K562 (cell line): ENCODE results near the gene CCR7. TPM values are rescaled to one million over a fixed set of nuclear protein-coding genes. Genes with fewer than 3 reads are reported as not detected.
A peak's percentile ranks its signal among the peaks of the same experiment; 100 is the strongest.

Experiments used
- BMI1 ChIP-seq: fragments of 150-350 bp; IDR thresholded peaks from 2 replicates; pipeline ENCODE4 v1.6.1; 2014; ENCODE audit warnings: low read length
- EP300 ChIP-seq: IDR thresholded peaks from 2 replicates; pipeline ENCODE4 v1.6.1; 2012; ENCODE audit warnings: low read length, improper control_type of control experiment
- EP400 ChIP-seq: fragments of 450-650 bp; IDR thresholded peaks from 2 replicates; pipeline ENCODE4 v1.6.1; 2017; ENCODE audit warnings: antibody characterized with exemption, mild to moderate bottlenecking, moderate library complexity
- GTF2A2 ChIP-seq: IDR thresholded peaks from 2 replicates; pipeline ENCODE4 v1.6.1; 2016; ENCODE audit warnings: mild to moderate bottlenecking, missing genetic modification characterization, missing compliant biosample characterization
- JUN ChIP-seq, 2 experiments: sonication (generic) in 1 of 2; formaldehyde crosslinking in 1 of 2; IDR thresholded peaks; 2 replicates each; pipeline versions ENCODE4 v1.6.1 to v1.8.0; 2012 to 2022; ENCODE audit warnings: borderline replicate concordance in 2 of 2, mild to moderate bottlenecking in 2 of 2, improper control_type of control experiment in 1 of 2, low read depth in 1 of 2, low read length in 1 of 2, missing genetic modification reagents in 1 of 2
- NBN ChIP-seq: fragments of 450-650 bp; IDR thresholded peaks from 2 replicates; pipeline ENCODE4 v1.6.1; 2016; ENCODE audit warnings: low read depth, mild to moderate bottlenecking
- NR2C2 ChIP-seq, 2 experiments: fragments of 200-800 bp in 1 of 2; sonication (Bioruptor generic) in 1 of 2; sonication (generic) in 1 of 2; formaldehyde crosslinking in 1 of 2; IDR thresholded peaks; 2 replicates each; pipeline versions ENCODE4 v1.6.1 to v1.8.0; 2016 to 2022; ENCODE audit warnings: mild to moderate bottlenecking in 1 of 2, missing compliant biosample characterization in 1 of 2, missing genetic modification characterization in 1 of 2, missing genetic modification reagents in 1 of 2
- TRIM28 ChIP-seq: fragments of 450-650 bp; IDR thresholded peaks from 2 replicates; pipeline ENCODE4 v1.6.1; 2017
- ZC3H4 ChIP-seq: sonication (generic); formaldehyde crosslinking; IDR thresholded peaks from 2 replicates; pipeline ENCODE4 v1.9.0; 2021; ENCODE audit warnings: missing genetic modification reagents, borderline replicate concordance
- ZEB2 ChIP-seq: fragments of 450-650 bp; IDR thresholded peaks from 2 replicates; pipeline ENCODE4 v1.6.1; 2016
- ZFP1 ChIP-seq: fragments of 450-650 bp; formaldehyde crosslinking; IDR thresholded peaks from 2 replicates; pipeline ENCODE4 v1.4.0; 2020; ENCODE audit warnings: mild to moderate bottlenecking, mixed read lengths
- ZFP36 ChIP-seq: fragments of 150-350 bp; IDR thresholded peaks from 2 replicates; pipeline ENCODE4 v1.6.1; 2018; ENCODE audit warnings: low read length, low read depth; ENCODE audit not compliant: partially characterized antibody
- ZNF174 ChIP-seq: fragments of 250-450 bp; sonication (Bioruptor Pico); IDR thresholded peaks from 2 replicates; pipeline ENCODE4 v1.4.0; 2020; ENCODE audit warnings: mild to moderate bottlenecking
- ZNF263 ChIP-seq: sonication (generic); formaldehyde crosslinking; IDR thresholded peaks from 2 replicates; pipeline ENCODE4 v1.8.0; 2022; ENCODE audit warnings: mild to moderate bottlenecking, missing genetic modification reagents, borderline replicate concordance
- ZNF384 ChIP-seq: IDR thresholded peaks from 2 replicates; pipeline ENCODE4 v1.6.1; 2012; ENCODE audit warnings: low read depth, low read length, improper control_type of control experiment
- ZNF75A ChIP-seq: fragments of 450-650 bp; formaldehyde crosslinking; IDR thresholded peaks from 2 replicates; pipeline ENCODE4 v1.4.0; 2020; ENCODE audit warnings: mild to moderate bottlenecking
- ZSCAN32 ChIP-seq: fragments of 450-650 bp; formaldehyde crosslinking; IDR thresholded peaks from 2 replicates; pipeline ENCODE4 v1.4.0; 2020; ENCODE audit warnings: mild to moderate bottlenecking, moderate library complexity
- polyA plus RNA-seq, 8 experiments: library from polyadenylated mRNA; depleted of rRNA in 4 of 8; stranded (reverse) in 5 of 8; unstranded in 3 of 8; fragments of >200 nt; fragmentation: Nextera tagmentation in 2 of 8; fragmentation: Illumina TruSeq in 1 of 8; extraction: Ambion mirVana in 2 of 8; extraction: Trizol in 1 of 8; gene quantifications; 2 replicates each; pipeline versions ENCODE4 v1.2.1 to v1.2.3, GENCODE V29; 2011 to 2014; ENCODE audit warnings: inconsistent platforms in 1 of 8, missing spikeins in 1 of 8
- total RNA-seq, 7 experiments: library from RNA; depleted of rRNA in 6 of 7; stranded (reverse); fragments of >200 nt in 6 of 7; fragmentation: Illumina TruSeq in 2 of 7; extraction: Trizol in 2 of 7; gene quantifications; 2 replicates each; pipeline versions ENCODE4 v1.2.1 to v1.2.3, GENCODE V29; 2011 to 2021; ENCODE audit warnings: low replicate concordance in 1 of 7
- TF ChIP-seq, protein P1 (sequence below): fragments of 450-650 bp; IDR thresholded peaks from 2 replicates; pipeline ENCODE4 v1.6.1; 2016; ENCODE audit warnings: missing biosample characterization, missing genetic modification characterization
- TF ChIP-seq, protein P2 (sequence below): fragments of 450-650 bp; IDR thresholded peaks from 2 replicates; pipeline ENCODE4 v1.6.1; 2018; ENCODE audit warnings: mild to moderate bottlenecking, low read depth; ENCODE audit not compliant: partially characterized antibody
- TF ChIP-seq, protein P3 (sequence below): fragments of 250-450 bp; sonication (Bioruptor Pico); IDR thresholded peaks from 2 replicates; pipeline ENCODE4 v1.8.0; 2021; ENCODE audit warnings: borderline replicate concordance, mild to moderate bottlenecking, moderate library complexity; ENCODE audit not compliant: poor library complexity, severe bottlenecking
- TF ChIP-seq, protein P4 (sequence below): fragments of 450-650 bp; formaldehyde crosslinking; IDR thresholded peaks from 2 replicates; pipeline ENCODE4 v1.4.0; 2022; ENCODE audit warnings: mild to moderate bottlenecking, moderate library complexity

CCR7 gene
- total and polyA plus RNA-seq, 9 of the 15 experiments (the other 6 are each of a cell fraction or from before 2014, with no cell fraction given) = 0.14 to 1.4 (median 0.56) TPM

DNA sequence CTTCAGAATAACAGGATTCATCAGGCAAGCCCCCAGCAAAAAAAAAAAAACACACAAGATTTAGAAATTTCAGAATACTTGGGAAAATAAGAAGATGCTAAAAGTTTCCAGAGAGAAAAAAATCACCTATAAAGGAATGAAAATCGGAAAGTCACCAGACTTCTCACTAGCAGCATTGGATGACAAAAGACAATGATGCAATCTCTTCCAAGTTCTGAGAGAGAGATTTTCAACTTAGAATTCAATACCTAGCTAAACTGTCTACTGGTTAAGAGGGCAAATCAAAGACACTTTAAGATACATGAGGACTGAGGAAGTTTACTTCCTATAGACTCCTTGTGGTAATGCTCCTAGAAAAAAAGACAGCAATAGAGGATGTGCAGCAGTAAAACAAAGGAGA lies 40.0 kb downstream of the CCR7 start (continued):
- TF ChIP-seq, protein P1, sequence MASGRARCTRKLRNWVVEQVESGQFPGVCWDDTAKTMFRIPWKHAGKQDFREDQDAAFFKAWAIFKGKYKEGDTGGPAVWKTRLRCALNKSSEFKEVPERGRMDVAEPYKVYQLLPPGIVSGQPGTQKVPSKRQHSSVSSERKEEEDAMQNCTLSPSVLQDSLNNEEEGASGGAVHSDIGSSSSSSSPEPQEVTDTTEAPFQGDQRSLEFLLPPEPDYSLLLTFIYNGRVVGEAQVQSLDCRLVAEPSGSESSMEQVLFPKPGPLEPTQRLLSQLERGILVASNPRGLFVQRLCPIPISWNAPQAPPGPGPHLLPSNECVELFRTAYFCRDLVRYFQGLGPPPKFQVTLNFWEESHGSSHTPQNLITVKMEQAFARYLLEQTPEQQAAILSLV = peak; percentile 50; the same call in 1 of the 2 replicates
- TF ChIP-seq ZNF75A (CRISPR knock-in tag) = no peak
- peak; percentile 42; the same call in 1 of the 2 replicates for TF ChIP-seq NBN
- TF ChIP-seq EP400 = 0 out of 2 replicates have a peak, but pooled peaks have one; percentile 11
- 0 out of 2 replicates have a peak, but pooled peaks have one; percentile 43 for TF ChIP-seq ZSCAN32 (CRISPR knock-in tag)
- TF ChIP-seq, protein P2, sequence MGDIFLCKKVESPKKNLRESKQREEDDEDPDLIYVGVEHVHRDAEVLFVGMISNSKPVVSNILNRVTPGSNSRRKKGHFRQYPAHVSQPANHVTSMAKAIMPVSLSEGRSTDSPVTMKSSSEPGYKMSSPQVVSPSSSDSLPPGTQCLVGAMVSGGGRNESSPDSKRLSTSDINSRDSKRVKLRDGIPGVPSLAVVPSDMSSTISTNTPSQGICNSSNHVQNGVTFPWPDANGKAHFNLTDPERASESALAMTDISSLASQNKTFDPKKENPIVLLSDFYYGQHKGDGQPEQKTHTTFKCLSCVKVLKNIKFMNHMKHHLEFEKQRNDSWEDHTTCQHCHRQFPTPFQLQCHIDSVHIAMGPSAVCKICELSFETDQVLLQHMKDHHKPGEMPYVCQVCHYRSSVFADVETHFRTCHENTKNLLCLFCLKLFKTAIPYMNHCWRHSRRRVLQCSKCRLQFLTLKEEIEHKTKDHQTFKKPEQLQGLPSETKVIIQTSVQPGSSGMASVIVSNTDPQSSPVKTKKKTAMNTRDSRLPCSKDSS = peak; percentile 67
- TF ChIP-seq, protein P3, sequence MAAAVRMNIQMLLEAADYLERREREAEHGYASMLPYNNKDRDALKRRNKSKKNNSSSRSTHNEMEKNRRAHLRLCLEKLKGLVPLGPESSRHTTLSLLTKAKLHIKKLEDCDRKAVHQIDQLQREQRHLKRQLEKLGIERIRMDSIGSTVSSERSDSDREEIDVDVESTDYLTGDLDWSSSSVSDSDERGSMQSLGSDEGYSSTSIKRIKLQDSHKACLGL (CRISPR knock-in tag) = no peak
- TF ChIP-seq EP300 = peak; percentile 23; the same call in 1 of the 2 replicates
- peak; percentile 61; the same call in 1 of the 2 replicates for TF ChIP-seq ZEB2
- no peak for TF ChIP-seq ZC3H4 (CRISPR knock-in tag)
- TF ChIP-seq NR2C2 (CRISPR knock-in tag; IDR thresholded peaks at IDR 0.05) = no peak
- TF ChIP-seq NR2C2 (tag; IDR thresholded peaks at IDR 0.05) = no peak
- no peak for TF ChIP-seq GTF2A2 (tag)
- no peak for TF ChIP-seq ZNF263 (CRISPR knock-in tag)
- TF ChIP-seq ZNF174 (CRISPR knock-in tag) = no peak
- TF ChIP-seq TRIM28 = peak; percentile 96; the same call in 1 of the 2 replicates
- TF ChIP-seq BMI1 = no peak
- peak; percentile 76 for TF ChIP-seq JUN (IDR thresholded peaks at IDR 0.05; ENCODE audit: borderline replicate concordance, low read depth, low read length)
- no peak for TF ChIP-seq JUN (CRISPR knock-in tag; IDR thresholded peaks at IDR 0.05; ENCODE audit: borderline replicate concordance)
- peak; percentile 65 for TF ChIP-seq ZNF384
- peak; percentile 98 for TF ChIP-seq ZFP1 (CRISPR knock-in tag)
- TF ChIP-seq ZFP36 = no peak
- TF ChIP-seq, protein P4, sequence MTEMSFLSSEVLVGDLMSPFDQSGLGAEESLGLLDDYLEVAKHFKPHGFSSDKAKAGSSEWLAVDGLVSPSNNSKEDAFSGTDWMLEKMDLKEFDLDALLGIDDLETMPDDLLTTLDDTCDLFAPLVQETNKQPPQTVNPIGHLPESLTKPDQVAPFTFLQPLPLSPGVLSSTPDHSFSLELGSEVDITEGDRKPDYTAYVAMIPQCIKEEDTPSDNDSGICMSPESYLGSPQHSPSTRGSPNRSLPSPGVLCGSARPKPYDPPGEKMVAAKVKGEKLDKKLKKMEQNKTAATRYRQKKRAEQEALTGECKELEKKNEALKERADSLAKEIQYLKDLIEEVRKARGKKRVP (CRISPR knock-in tag) = 0 out of 2 replicates have a peak, but pooled peaks have one; percentile 19
- TF ChIP-seq, all 486 proteins: peak for 19
